GM23338 (cell line): ENCODE data around the gene GMPS. TPM values are rescaled to one million over a fixed set of nuclear protein-coding genes. Genes with fewer than 3 reads are reported as not detected.

ENCODE experiments used
- ATAC-seq: fragments of 200-7000 bp; cut with Tn5 transposase; 3 replicates; pipeline ENCODE4 v1.9.1; 2020
- DNase-seq: peaks from one replicate; pipeline ENCODE4 v3.0.0-alpha.2; 2015; ENCODE audit warnings: low spot score
- H2AFZ ChIP-seq: fragments of 200-600 bp; sonication (generic); 2 replicates; pipeline ENCODE4 v1.8.0; 2016; ENCODE audit warnings: antibody characterized with exemption, mild to moderate bottlenecking, moderate library complexity
- H3F3A ChIP-seq: fragments of 200-600 bp; sonication (generic); replicated peaks from 2 replicates; pipeline ENCODE4 v1.8.0; 2017; ENCODE audit warnings: antibody characterized with exemption, mixed run types, low read depth
- H3K27ac ChIP-seq: fragments of 200-600 bp; sonication (generic); 2 replicates; pipeline ENCODE4 v1.6.1; 2016; ENCODE audit warnings: low read depth
- H3K27me3 ChIP-seq: fragments of 200-600 bp; sonication (generic); 2 replicates; pipeline ENCODE4 v1.8.0; 2016; ENCODE audit warnings: mild to moderate bottlenecking, mixed run types, moderate library complexity; ENCODE audit not compliant: insufficient read depth
- H3K36me3 ChIP-seq: fragments of 200-600 bp; sonication (generic); 2 replicates; pipeline ENCODE4 v1.8.0; 2016; ENCODE audit warnings: mild to moderate bottlenecking; ENCODE audit not compliant: insufficient read depth
- H3K4me1 ChIP-seq: fragments of 200-600 bp; sonication (generic); 2 replicates; pipeline ENCODE4 v1.8.0; 2016; ENCODE audit warnings: mild to moderate bottlenecking, moderate library complexity; ENCODE audit not compliant: insufficient read depth
- H3K4me2 ChIP-seq: fragments of 200-600 bp; sonication (generic); 2 replicates; pipeline ENCODE4 v1.7.1; 2017; ENCODE audit warnings: mixed run types
- H3K4me3 ChIP-seq: fragments of 200-600 bp; sonication (generic); 2 replicates; pipeline ENCODE4 v1.6.1; 2016; ENCODE audit warnings: mixed run types
- H3K79me2 ChIP-seq: fragments of 200-600 bp; sonication (generic); replicated peaks from 2 replicates; pipeline ENCODE4 v1.8.0; 2017; ENCODE audit warnings: mild to moderate bottlenecking; ENCODE audit not compliant: insufficient read depth
- H3K9me2 ChIP-seq: fragments of 200-600 bp; sonication (generic); 2 replicates; pipeline ENCODE4 v1.8.0; 2017; ENCODE audit not compliant: insufficient read depth
- H4K20me1 ChIP-seq: fragments of 200-600 bp; sonication (generic); replicated peaks from 2 replicates; pipeline ENCODE4 v1.8.0; 2017; ENCODE audit warnings: mild to moderate bottlenecking; ENCODE audit not compliant: insufficient read depth
- H3K27ac Mint-ChIP-seq: 2 replicates; pipeline ENCODE4 v1.8.0; 2020; ENCODE audit warnings: inconsistent platforms, mild to moderate bottlenecking, moderate library complexity, mixed read lengths
- H3K27me3 Mint-ChIP-seq: 3 replicates; pipeline ENCODE4 v1.8.0; 2022; ENCODE audit warnings: low read depth, mild to moderate bottlenecking, moderate library complexity, mixed read lengths, inconsistent platforms; ENCODE audit not compliant: insufficient read depth, poor library complexity
- H3K36me3 Mint-ChIP-seq: 3 replicates; pipeline ENCODE4 v1.8.0; 2021; ENCODE audit warnings: low read depth, mild to moderate bottlenecking, inconsistent platforms, moderate library complexity, mixed read lengths
- H3K4me1 Mint-ChIP-seq: 3 replicates; pipeline ENCODE4 v1.8.0; 2020; ENCODE audit warnings: mild to moderate bottlenecking, inconsistent platforms, mixed read lengths
- H3K4me3 Mint-ChIP-seq: 3 replicates; pipeline ENCODE4 v1.8.0; 2021; ENCODE audit warnings: moderate library complexity, mild to moderate bottlenecking, inconsistent platforms, mixed read lengths
- H3K9me3 Mint-ChIP-seq: 3 replicates; pipeline ENCODE4 v1.8.0; 2020; ENCODE audit warnings: moderate library complexity, mild to moderate bottlenecking, inconsistent platforms, mixed read lengths
- CREB1 ChIP-seq: fragments of 250-450 bp; sonication (Bioruptor Pico); IDR thresholded peaks from 2 replicates; pipeline ENCODE4 v1.5.0; 2020; ENCODE audit warnings: low read depth, mild to moderate bottlenecking, moderate library complexity
- CTCF ChIP-seq, 2 experiments: fragments of 200-600 bp in 1 of 2; sonication (generic) in 1 of 2; conservative IDR thresholded peaks; 2 replicates each; pipeline versions ENCODE4 v1.5.1 to v1.6.1; 2016 to 2017; ENCODE audit warnings: antibody characterized with exemption in 2 of 2, low read depth in 2 of 2, mild to moderate bottlenecking in 2 of 2, moderate library complexity in 1 of 2
- ETS1 ChIP-seq: IDR thresholded peaks from 2 replicates; pipeline ENCODE4 v1.6.1; 2016; ENCODE audit warnings: antibody characterized with exemption
- EZH2 ChIP-seq: fragments of 200-600 bp; sonication (generic); IDR thresholded peaks from one replicate; pipeline ENCODE4 v1.8.0; 2017; ENCODE audit warnings: antibody characterized with exemption, mild to moderate bottlenecking, low read depth; ENCODE audit not compliant: unreplicated experiment
- EZH2phosphoT487 ChIP-seq: fragments of 200-600 bp; sonication (generic); IDR thresholded peaks from one replicate; pipeline ENCODE4 v1.8.1; 2018; ENCODE audit warnings: antibody characterized with exemption; ENCODE audit not compliant: unreplicated experiment
- NANOG ChIP-seq: IDR thresholded peaks from 2 replicates; pipeline ENCODE4 v1.6.1; 2016; ENCODE audit warnings: antibody characterized with exemption, borderline replicate concordance
- ZNF114 ChIP-seq: fragments of 250-450 bp; sonication (Bioruptor Pico); IDR thresholded peaks from 2 replicates; pipeline ENCODE4 v1.5.0; 2020; ENCODE audit warnings: mild to moderate bottlenecking, moderate library complexity
- ZNF331 ChIP-seq: fragments of 250-450 bp; sonication (Bioruptor Pico); IDR thresholded peaks from 2 replicates; pipeline ENCODE4 v1.5.0; 2020; ENCODE audit warnings: low read depth, mild to moderate bottlenecking, moderate library complexity
- ZNF462 ChIP-seq: fragments of 250-450 bp; sonication (Bioruptor Pico); IDR thresholded peaks from 2 replicates; pipeline ENCODE4 v1.5.0; 2020; ENCODE audit warnings: mild to moderate bottlenecking, moderate library complexity
- polyA plus RNA-seq: library from polyadenylated mRNA; unstranded; fragments of >200 nt; fragmentation: Nextera tagmentation; extraction: Ambion mirVana; gene quantifications from 2 replicates; pipeline ENCODE4 v1.2.1, GENCODE V29; 2016
- total RNA-seq: library from RNA; depleted of rRNA; stranded (reverse); fragments of >200 nt; shearing (Covaris generic); gene quantifications from 2 replicates; pipeline ENCODE4 v1.2.3, GENCODE V29; 2014

Gene GMPS
- total and polyA plus RNA-seq, 2 experiments from 2014 or later: 72.0 to 145 TPM

GRCh38 chr3:155912579-155913190 is 42.2 kb downstream of the GMPS start (continued):
- TF ChIP-seq ETS1 (no peak), CREB1 (no peak), ZNF114 (no peak)

- no peak for TF ChIP-seq ZNF114
- no peak for TF ChIP-seq CTCF (conservative IDR thresholded peaks at IDR 0.05; ENCODE audit: low read depth in 2 of 2)
- TF ChIP-seq ZNF462: no peak
- TF ChIP-seq NANOG: no peak
- no peak for TF ChIP-seq EZH2phosphoT487
- TF ChIP-seq ETS1: no peak
- TF ChIP-seq EZH2: no peak
- no peak for TF ChIP-seq ZNF331 (CRISPR knock-in tag)
- Mint-ChIP-seq H3K36me3 (peaks cover 64% of the 10 kb centered on the region), H3K9me3 (no peaks in the 10 kb centered on the region), H3K4me3 (no peak overlapping the region), H3K4me1 (no peaks in the 10 kb centered on the region), H3K27ac (no peak overlapping the region), H3K27me3 (no peaks in the 10 kb centered on the region)
- no peaks in the 10 kb centered on the region for H3K9me2 ChIP-seq
- H3K36me3 ChIP-seq: peaks cover 48% of the 10 kb centered on the region
- H3F3A ChIP-seq: no peaks in the 10 kb centered on the region
- H3K79me2 ChIP-seq: no peaks in the 10 kb centered on the region
- H3K27me3 ChIP-seq: no peaks in the 10 kb centered on the region
- ATAC-seq (no peak), DNase-seq (no peak)
- H2AFZ ChIP-seq: no peak overlapping the region
- no peak overlapping the region for H3K4me2 ChIP-seq
- no peaks in the 10 kb centered on the region for H3K4me1 ChIP-seq
- H3K27ac ChIP-seq: no peak overlapping the region
- H3K4me3 ChIP-seq: no peak overlapping the region
- H4K20me1 ChIP-seq: no peaks in the 10 kb centered on the region
Observed at GRCh38 chr3:155917781-155918180, 47.3 kb downstream of the GMPS start.
